PC-3 (cell line): ENCODE data around the gene SERINC2. TPM values are rescaled to one million over a fixed set of nuclear protein-coding genes. Genes with fewer than 3 reads are reported as not detected.

Experiments used
- ATAC-seq: fragments of 200-7000 bp; cut with Tn5 transposase; 2 replicates; pipeline ENCODE4 v1.9.1; 2020; ENCODE audit warnings: mild to moderate bottlenecking, moderate library complexity
- BruUV-seq: library from RNA; stranded (reverse); fragments of 400-500 nt; replicated peaks from 2 replicates; lab custom pipeline; 2021; lab: Mats Ljungman, UMichigan
- CTCF ChIA-PET: fragments of 300-600 bp; sonication (Branson Sonifier 250); formaldehyde crosslinking; loops from one replicate; lab custom pipeline; 2022; ENCODE audit warnings: antibody characterized with exemption; lab: Charles Lee
- POLR2A ChIA-PET: fragments of 300-600 bp; sonication (Branson Sonifier 250); formaldehyde crosslinking; loops from one replicate; lab custom pipeline; 2022; ENCODE audit warnings: antibody characterized with exemption; ENCODE audit not compliant: unreplicated experiment; lab: Charles Lee
- DNase-seq: peaks from one replicate; pipeline ENCODE4 v3.0.0-alpha.2; 2015
- H2AFZ ChIP-seq: fragments of 300-600 bp; sonication (generic); 2 replicates; pipeline ENCODE4 v1.6.0; 2016; ENCODE audit warnings: antibody characterized with exemption, low read length
- H3F3A ChIP-seq: fragments of 300-600 bp; sonication (generic); one replicate; pipeline ENCODE4 v1.6.0; 2017; ENCODE audit warnings: antibody characterized with exemption, low read length, control low read depth, mild to moderate bottlenecking; ENCODE audit not compliant: unreplicated experiment
- H3K27ac ChIP-seq: fragments of 300-600 bp; sonication (generic); 2 replicates; pipeline ENCODE4 v1.5.1; 2016; ENCODE audit warnings: mild to moderate bottlenecking, low read length
- H3K27me3 ChIP-seq: fragments of 300-600 bp; sonication (generic); 2 replicates; pipeline ENCODE4 v1.6.1; 2016; ENCODE audit warnings: low read length, mixed read lengths
- H3K36me3 ChIP-seq: fragments of 300-600 bp; sonication (generic); 2 replicates; pipeline ENCODE4 v1.6.1; 2016; ENCODE audit warnings: low read depth, mixed run types, low read length, mixed read lengths
- H3K4me1 ChIP-seq: fragments of 300-600 bp; sonication (generic); 2 replicates; pipeline ENCODE4 v1.5.1; 2016; ENCODE audit warnings: low read length; ENCODE audit not compliant: insufficient read depth
- H3K4me2 ChIP-seq: fragments of 300-600 bp; sonication (generic); 2 replicates; pipeline ENCODE4 v1.6.0; 2016; ENCODE audit warnings: low read length
- H3K4me3 ChIP-seq: fragments of 300-600 bp; sonication (generic); 2 replicates; pipeline ENCODE4 v1.5.1; 2016; ENCODE audit warnings: mild to moderate bottlenecking, low read length, mixed read lengths
- H3K79me2 ChIP-seq: fragments of 300-600 bp; sonication (generic); 2 replicates; pipeline ENCODE4 v1.6.1; 2017; ENCODE audit warnings: low read length, mixed read lengths
- H3K9ac ChIP-seq: fragments of 300-600 bp; sonication (generic); 2 replicates; pipeline ENCODE4 v1.6.0; 2016; ENCODE audit warnings: mild to moderate bottlenecking, low read length
- H3K9me2 ChIP-seq: fragments of 300-600 bp; sonication (generic); replicated peaks from 2 replicates; pipeline ENCODE4 v1.6.1; 2016; ENCODE audit warnings: mixed run types, low read length, mixed read lengths
- H3K9me3 ChIP-seq: fragments of 300-600 bp; sonication (generic); 2 replicates; pipeline ENCODE4 v1.6.1; 2016; ENCODE audit warnings: low read length, mixed read lengths
- H4K20me1 ChIP-seq: fragments of 300-600 bp; sonication (generic); 2 replicates; pipeline ENCODE4 v1.6.1; 2016; ENCODE audit warnings: low read length, mixed read lengths
- CTCF ChIP-seq: fragments of 300-600 bp; sonication (generic); conservative IDR thresholded peaks from 2 replicates; pipeline ENCODE4 v1.5.1; 2017; ENCODE audit warnings: antibody characterized with exemption, low read depth, mild to moderate bottlenecking, low read length
- EZH2 ChIP-seq: fragments of 300-600 bp; sonication (generic); IDR thresholded peaks from one replicate; pipeline ENCODE4 v1.6.1; 2017; ENCODE audit warnings: antibody characterized with exemption, mild to moderate bottlenecking, low read length; ENCODE audit not compliant: unreplicated experiment
- EZH2phosphoT487 ChIP-seq: fragments of 300-600 bp; sonication (generic); IDR thresholded peaks from 2 replicates; pipeline ENCODE4 v1.6.1; 2018; ENCODE audit warnings: mild to moderate bottlenecking, antibody characterized with exemption, low read length, borderline replicate concordance
- intact Hi-C: fragments of 100-400 bp; cut with micrococcal nuclease; formaldehyde crosslinking; loops from 2 replicates; pipeline ENCODE4 v1.9.0; 2023
- total RNA-seq: library from RNA; depleted of rRNA; stranded (reverse); fragments of >200 nt; gene quantifications from 2 replicates; pipeline ENCODE4 v1.2.3, GENCODE V29; 2014; rRNA removed

The SERINC2 gene
- total RNA-seq, 1 experiment from 2014 or later = 51.5 TPM

- H3K36me3 ChIP-seq = no peaks in the 10 kb centered on the region
- CTCF ChIA-PET = no interaction called here
- no peaks in the 10 kb centered on the region for H4K20me1 ChIP-seq
- intact Hi-C loops = no loop called here
- no peak for TF ChIP-seq EZH2
- TF ChIP-seq EZH2phosphoT487 = no peak
- no peak for TF ChIP-seq CTCF
- H3K27me3 ChIP-seq = no peaks in the 10 kb centered on the region
- H3K27ac ChIP-seq = no peak overlapping the region
- DNase-seq (no peak), ATAC-seq (no peak)
- H3K4me2 ChIP-seq = no peak overlapping the region
- H3F3A ChIP-seq = no peaks in the 10 kb centered on the region
- no peak overlapping the region for H3K4me3 ChIP-seq
- H3K9me2 ChIP-seq = no peaks in the 10 kb centered on the region
- POLR2A ChIA-PET = no interaction called here
- no TSS peak for BruUV-seq
- no peak overlapping the region for H2AFZ ChIP-seq
- H3K9ac ChIP-seq = no peak overlapping the region
- no peaks in the 10 kb centered on the region for H3K9me3 ChIP-seq
- H3K4me1 ChIP-seq = peaks cover 6% of the 10 kb centered on the region
- H3K79me2 ChIP-seq = no peaks in the 10 kb centered on the region
Observed at GRCh38 chr1:31482482-31483011, 69.5 kb downstream of the SERINC2 start.

DNA sequence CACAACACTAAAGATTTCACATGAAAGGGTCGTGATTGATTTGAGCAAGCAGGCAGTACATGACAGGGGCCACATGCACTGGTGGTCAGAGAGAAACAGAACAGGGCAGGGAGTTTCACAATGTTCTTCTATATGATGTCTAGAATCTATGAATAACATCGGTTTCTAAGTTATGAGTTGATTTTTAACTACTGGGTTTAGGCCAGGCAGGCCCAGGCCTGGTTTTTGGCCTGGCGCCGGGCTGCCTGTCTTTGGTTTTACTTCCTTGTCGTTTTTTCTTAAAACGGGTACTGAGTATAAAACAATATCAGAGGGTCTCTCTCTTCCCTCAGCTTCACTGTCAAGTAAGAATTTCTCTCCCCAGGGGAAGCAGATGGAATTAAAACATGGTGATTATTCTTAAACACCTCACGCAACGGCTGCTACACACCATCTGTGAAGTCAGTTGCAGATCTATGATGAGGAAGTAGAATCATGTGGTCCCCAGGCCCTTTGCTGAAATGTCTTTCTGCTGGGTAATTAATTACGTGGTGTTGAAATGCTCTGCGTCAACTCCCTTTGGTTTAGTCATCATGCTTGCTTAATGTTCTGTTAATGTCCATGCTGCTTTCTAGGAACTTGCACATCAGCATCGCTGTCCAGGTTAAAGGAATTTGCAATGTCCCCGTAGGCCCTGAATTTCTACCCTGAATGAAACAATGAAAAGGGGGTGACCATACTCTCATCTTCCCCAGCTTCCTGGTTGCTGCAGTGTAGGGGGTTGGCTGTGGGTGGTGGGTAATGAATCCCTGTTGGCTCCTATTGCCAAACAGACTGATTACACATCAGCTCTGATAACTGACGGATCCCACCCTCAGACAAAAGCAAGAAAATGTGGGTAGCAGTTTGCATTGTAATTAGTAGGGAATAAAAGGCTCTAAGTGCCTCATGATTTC is 70.3 kb downstream of the SERINC2 start:
- H3K9ac ChIP-seq = no peak overlapping the region
- ChIA-PET CTCF (no interaction called here), POLR2A (no interaction called here)
- ATAC-seq (no peak), DNase-seq (no peak)
- H3K9me2 ChIP-seq = no peaks in the 10 kb centered on the region
- H2AFZ ChIP-seq = no peak overlapping the region
- no TSS peak for BruUV-seq
- no peaks in the 10 kb centered on the region for H3K9me3 ChIP-seq
- no peaks in the 10 kb centered on the region for H3F3A ChIP-seq
- intact Hi-C loops = no loop called here
- H3K4me3 ChIP-seq = no peak overlapping the region
- no peak for TF ChIP-seq EZH2
- no peak for TF ChIP-seq CTCF
- no peak for TF ChIP-seq EZH2phosphoT487
- H3K27ac ChIP-seq = no peak overlapping the region
- H3K79me2 ChIP-seq = no peaks in the 10 kb centered on the region
- no peaks in the 10 kb centered on the region for H3K36me3 ChIP-seq
- H3K27me3 ChIP-seq = no peaks in the 10 kb centered on the region
- no peaks in the 10 kb centered on the region for H3K4me1 ChIP-seq
- H3K4me2 ChIP-seq = no peak overlapping the region
- no peaks in the 10 kb centered on the region for H4K20me1 ChIP-seq

Other genes with a start within 250 kb of the SERINC2 start
- 0.18 and 0.75 TPM in 2 replicates for gene NKAIN1, start 173.3 kb upstream of the SERINC2 start, total RNA-seq
- 230 and 288 TPM in 2 replicates for gene SNRNP40, start 116.4 kb upstream of the SERINC2 start, total RNA-seq
- gene ZCCHC17, start 116.2 kb upstream of the SERINC2 start, total RNA-seq = 30.2 and 34.7 TPM in 2 replicates
- 0.40 TPM in 1 of 2 replicates, not detected in the other for gene FABP3, start 40.1 kb upstream of the SERINC2 start, total RNA-seq
- 176 and 217 TPM in 2 replicates for gene TINAGL1, start 163.3 kb downstream of the SERINC2 start, total RNA-seq
- gene HCRTR1, start 204.5 kb downstream of the SERINC2 start, total RNA-seq = not detected in 2 replicates
- 88.4 and 91.6 TPM in 2 replicates for gene PEF1, start 231.7 kb downstream of the SERINC2 start, total RNA-seq